ENCODE measurements around the gene MSANTD2. TPM values are rescaled to one million over a fixed set of nuclear protein-coding genes. Genes with fewer than 3 reads are reported as not detected.

Gene MSANTD2
- total and polyA plus RNA-seq, 2 experiments from 2014 or later = 18.7 to 34.4 TPM

DNA sequence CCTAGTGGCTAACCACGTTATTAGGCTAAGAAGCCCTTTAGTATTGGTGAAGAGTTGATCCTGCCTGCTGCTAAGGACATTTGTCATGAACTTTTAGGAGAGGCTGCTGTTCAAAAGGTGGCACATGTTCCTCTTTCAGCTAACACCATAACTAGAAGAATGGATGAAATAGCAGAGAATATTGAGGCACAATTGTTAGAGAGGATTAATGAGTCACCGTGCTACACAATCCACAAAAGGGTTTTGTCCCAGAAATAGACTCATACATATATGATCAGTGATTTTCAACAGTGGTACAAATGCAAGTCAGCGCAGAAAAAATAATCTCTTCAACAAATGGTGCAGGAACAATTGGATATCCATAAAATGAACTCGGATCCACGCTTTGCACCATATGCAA, 7.0 kb upstream of the MSANTD2 start:
- Histone ChIP-seq H3K27me3 (ENCODE audit: insufficient read depth) (no peaks in the 10 kb centered on the region), H3K4me3 (no peak overlapping the region), H3K4me1 (ENCODE audit: insufficient read depth) (no peaks in the 10 kb centered on the region; the same call in 1 of the 2 replicates), H4K20me1 (replicated peaks; ENCODE audit: insufficient read depth) (no peaks in the 10 kb centered on the region), H3K79me2 (replicated peaks; ENCODE audit: insufficient read depth) (no peaks in the 10 kb centered on the region), H3K4me2 (no peak overlapping the region), H2AFZ (no peak overlapping the region), H3K27ac (ENCODE audit: low read depth) (no peak overlapping the region), H3K9me2 (ENCODE audit: insufficient read depth) (no peaks in the 10 kb centered on the region), H3F3A (replicated peaks; ENCODE audit: low read depth) (no peaks in the 10 kb centered on the region), H3K36me3 (ENCODE audit: insufficient read depth) (no peaks in the 10 kb centered on the region)
- H3K27me3 Mint-ChIP-seq (ENCODE audit: insufficient read depth, low read depth, poor library complexity) = peaks cover 7% of the 10 kb centered on the region
- no peak for DNase-seq (ENCODE audit: low spot score)
- H3K9me3 Mint-ChIP-seq = peaks cover 3% of the 10 kb centered on the region; the same call in 1 of the 3 replicates
- peaks cover 21% of the 10 kb centered on the region; the same call in 2 of the 3 replicates for H3K36me3 Mint-ChIP-seq (ENCODE audit: low read depth)
- no peak overlapping the region for H3K4me3 Mint-ChIP-seq
- no peak for TF ChIP-seq NANOG (IDR thresholded peaks at IDR 0.05; ENCODE audit: borderline replicate concordance)
- no peak for TF ChIP-seq CREB1 (CRISPR knock-in tag; IDR thresholded peaks at IDR 0.05; ENCODE audit: low read depth)
- TF ChIP-seq EZH2phosphoT487 (IDR thresholded peaks at IDR 0.05; ENCODE audit: unreplicated experiment) = no peak
- TF ChIP-seq, protein P1, sequence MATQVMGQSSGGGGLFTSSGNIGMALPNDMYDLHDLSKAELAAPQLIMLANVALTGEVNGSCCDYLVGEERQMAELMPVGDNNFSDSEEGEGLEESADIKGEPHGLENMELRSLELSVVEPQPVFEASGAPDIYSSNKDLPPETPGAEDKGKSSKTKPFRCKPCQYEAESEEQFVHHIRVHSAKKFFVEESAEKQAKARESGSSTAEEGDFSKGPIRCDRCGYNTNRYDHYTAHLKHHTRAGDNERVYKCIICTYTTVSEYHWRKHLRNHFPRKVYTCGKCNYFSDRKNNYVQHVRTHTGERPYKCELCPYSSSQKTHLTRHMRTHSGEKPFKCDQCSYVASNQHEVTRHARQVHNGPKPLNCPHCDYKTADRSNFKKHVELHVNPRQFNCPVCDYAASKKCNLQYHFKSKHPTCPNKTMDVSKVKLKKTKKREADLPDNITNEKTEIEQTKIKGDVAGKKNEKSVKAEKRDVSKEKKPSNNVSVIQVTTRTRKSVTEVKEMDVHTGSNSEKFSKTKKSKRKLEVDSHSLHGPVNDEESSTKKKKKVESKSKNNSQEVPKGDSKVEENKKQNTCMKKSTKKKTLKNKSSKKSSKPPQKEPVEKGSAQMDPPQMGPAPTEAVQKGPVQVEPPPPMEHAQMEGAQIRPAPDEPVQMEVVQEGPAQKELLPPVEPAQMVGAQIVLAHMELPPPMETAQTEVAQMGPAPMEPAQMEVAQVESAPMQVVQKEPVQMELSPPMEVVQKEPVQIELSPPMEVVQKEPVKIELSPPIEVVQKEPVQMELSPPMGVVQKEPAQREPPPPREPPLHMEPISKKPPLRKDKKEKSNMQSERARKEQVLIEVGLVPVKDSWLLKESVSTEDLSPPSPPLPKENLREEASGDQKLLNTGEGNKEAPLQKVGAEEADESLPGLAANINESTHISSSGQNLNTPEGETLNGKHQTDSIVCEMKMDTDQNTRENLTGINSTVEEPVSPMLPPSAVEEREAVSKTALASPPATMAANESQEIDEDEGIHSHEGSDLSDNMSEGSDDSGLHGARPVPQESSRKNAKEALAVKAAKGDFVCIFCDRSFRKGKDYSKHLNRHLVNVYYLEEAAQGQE (IDR thresholded peaks at IDR 0.05; ENCODE audit: unreplicated experiment) = no peak
- no peak for TF ChIP-seq ZNF331 (CRISPR knock-in tag; IDR thresholded peaks at IDR 0.05; ENCODE audit: low read depth)
- TF ChIP-seq, protein P2, sequence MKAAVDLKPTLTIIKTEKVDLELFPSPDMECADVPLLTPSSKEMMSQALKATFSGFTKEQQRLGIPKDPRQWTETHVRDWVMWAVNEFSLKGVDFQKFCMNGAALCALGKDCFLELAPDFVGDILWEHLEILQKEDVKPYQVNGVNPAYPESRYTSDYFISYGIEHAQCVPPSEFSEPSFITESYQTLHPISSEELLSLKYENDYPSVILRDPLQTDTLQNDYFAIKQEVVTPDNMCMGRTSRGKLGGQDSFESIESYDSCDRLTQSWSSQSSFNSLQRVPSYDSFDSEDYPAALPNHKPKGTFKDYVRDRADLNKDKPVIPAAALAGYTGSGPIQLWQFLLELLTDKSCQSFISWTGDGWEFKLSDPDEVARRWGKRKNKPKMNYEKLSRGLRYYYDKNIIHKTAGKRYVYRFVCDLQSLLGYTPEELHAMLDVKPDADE (IDR thresholded peaks at IDR 0.05) = no peak
- TF ChIP-seq EZH2 (IDR thresholded peaks at IDR 0.05; ENCODE audit: low read depth, unreplicated experiment) = no peak
- TF ChIP-seq, protein P3, sequence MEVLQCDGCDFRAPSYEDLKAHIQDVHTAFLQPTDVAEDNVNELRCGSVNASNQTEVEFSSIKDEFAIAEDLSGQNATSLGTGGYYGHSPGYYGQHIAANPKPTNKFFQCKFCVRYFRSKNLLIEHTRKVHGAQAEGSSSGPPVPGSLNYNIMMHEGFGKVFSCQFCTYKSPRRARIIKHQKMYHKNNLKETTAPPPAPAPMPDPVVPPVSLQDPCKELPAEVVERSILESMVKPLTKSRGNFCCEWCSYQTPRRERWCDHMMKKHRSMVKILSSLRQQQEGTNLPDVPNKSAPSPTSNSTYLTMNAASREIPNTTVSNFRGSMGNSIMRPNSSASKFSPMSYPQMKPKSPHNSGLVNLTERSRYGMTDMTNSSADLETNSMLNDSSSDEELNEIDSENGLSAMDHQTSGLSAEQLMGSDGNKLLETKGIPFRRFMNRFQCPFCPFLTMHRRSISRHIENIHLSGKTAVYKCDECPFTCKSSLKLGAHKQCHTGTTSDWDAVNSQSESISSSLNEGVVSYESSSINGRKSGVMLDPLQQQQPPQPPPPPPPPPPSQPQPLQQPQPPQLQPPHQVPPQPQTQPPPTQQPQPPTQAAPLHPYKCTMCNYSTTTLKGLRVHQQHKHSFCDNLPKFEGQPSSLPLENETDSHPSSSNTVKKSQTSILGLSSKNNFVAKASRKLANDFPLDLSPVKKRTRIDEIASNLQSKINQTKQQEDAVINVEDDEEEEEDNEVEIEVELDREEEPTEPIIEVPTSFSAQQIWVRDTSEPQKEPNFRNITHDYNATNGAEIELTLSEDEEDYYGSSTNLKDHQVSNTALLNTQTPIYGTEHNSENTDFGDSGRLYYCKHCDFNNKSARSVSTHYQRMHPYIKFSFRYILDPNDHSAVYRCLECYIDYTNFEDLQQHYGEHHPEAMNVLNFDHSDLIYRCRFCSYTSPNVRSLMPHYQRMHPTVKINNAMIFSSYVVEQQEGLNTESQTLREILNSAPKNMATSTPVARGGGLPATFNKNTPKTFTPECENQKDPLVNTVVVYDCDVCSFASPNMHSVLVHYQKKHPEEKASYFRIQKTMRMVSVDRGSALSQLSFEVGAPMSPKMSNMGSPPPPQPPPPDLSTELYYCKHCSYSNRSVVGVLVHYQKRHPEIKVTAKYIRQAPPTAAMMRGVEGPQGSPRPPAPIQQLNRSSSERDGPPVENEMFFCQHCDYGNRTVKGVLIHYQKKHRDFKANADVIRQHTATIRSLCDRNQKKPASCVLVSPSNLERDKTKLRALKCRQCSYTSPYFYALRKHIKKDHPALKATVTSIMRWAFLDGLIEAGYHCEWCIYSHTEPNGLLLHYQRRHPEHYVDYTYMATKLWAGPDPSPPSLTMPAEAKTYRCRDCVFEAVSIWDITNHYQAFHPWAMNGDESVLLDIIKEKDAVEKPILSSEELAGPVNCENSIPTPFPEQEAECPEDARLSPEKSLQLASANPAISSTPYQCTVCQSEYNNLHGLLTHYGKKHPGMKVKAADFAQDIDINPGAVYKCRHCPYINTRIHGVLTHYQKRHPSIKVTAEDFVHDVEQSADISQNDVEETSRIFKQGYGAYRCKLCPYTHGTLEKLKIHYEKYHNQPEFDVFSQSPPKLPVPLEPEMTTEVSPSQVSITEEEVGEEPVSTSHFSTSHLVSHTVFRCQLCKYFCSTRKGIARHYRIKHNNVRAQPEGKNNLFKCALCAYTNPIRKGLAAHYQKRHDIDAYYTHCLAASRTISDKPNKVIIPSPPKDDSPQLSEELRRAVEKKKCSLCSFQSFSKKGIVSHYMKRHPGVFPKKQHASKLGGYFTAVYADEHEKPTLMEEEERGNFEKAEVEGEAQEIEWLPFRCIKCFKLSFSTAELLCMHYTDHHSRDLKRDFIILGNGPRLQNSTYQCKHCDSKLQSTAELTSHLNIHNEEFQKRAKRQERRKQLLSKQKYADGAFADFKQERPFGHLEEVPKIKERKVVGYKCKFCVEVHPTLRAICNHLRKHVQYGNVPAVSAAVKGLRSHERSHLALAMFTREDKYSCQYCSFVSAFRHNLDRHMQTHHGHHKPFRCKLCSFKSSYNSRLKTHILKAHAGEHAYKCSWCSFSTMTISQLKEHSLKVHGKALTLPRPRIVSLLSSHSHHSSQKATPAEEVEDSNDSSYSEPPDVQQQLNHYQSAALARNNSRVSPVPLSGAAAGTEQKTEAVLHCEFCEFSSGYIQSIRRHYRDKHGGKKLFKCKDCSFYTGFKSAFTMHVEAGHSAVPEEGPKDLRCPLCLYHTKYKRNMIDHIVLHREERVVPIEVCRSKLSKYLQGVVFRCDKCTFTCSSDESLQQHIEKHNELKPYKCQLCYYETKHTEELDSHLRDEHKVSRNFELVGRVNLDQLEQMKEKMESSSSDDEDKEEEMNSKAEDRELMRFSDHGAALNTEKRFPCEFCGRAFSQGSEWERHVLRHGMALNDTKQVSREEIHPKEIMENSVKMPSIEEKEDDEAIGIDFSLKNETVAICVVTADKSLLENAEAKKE (CRISPR knock-in tag; IDR thresholded peaks at IDR 0.05) = no peak
- no peak for TF ChIP-seq JUNB (IDR thresholded peaks at IDR 0.05; ENCODE audit: unreplicated experiment)
- no peak for TF ChIP-seq POLR2AphosphoS5 (IDR thresholded peaks at IDR 0.05; ENCODE audit: low read depth)
- no peak for TF ChIP-seq ZNF114 (CRISPR knock-in tag; IDR thresholded peaks at IDR 0.05)
- H3K27ac Mint-ChIP-seq = no peak overlapping the region
- ATAC-seq = no peak
- H3K4me1 Mint-ChIP-seq = peaks cover 2% of the 10 kb centered on the region
